ENCODE results near the gene ACAA2. TPM values are rescaled to one million over a fixed set of nuclear protein-coding genes. Genes with fewer than 3 reads are reported as not detected.
A peak's percentile ranks its signal among the peaks of the same experiment; 100 is the strongest.

The ACAA2 gene
- total and polyA plus RNA-seq, 2 experiments from 2014 or later: 91.1 to 126 TPM

- Histone ChIP-seq H3F3A (replicated peaks; ENCODE audit: low read depth) (no peaks in the 10 kb centered on the region), H3K4me3 (no peak overlapping the region), H3K4me2 (no peak overlapping the region), H3K4me1 (ENCODE audit: insufficient read depth) (peaks cover 4% of the 10 kb centered on the region; the same call in 1 of the 2 replicates), H4K20me1 (replicated peaks; ENCODE audit: insufficient read depth) (no peaks in the 10 kb centered on the region), H3K9me2 (ENCODE audit: insufficient read depth) (0 out of 2 replicates have a peak, but pooled peaks cover 3% of the 10 kb centered on the region), H3K79me2 (replicated peaks; ENCODE audit: insufficient read depth) (no peaks in the 10 kb centered on the region), H3K27ac (ENCODE audit: low read depth) (no peak overlapping the region), H3K36me3 (ENCODE audit: insufficient read depth) (no peaks in the 10 kb centered on the region), H3K27me3 (ENCODE audit: insufficient read depth) (no peaks in the 10 kb centered on the region), H2AFZ (no peak overlapping the region)
- Mint-ChIP-seq H3K27ac (no peak overlapping the region), H3K9me3 (no peaks in the 10 kb centered on the region), H3K4me3 (no peak overlapping the region), H3K4me1 (peaks cover 10% of the 10 kb centered on the region), H3K36me3 (ENCODE audit: low read depth) (no peaks in the 10 kb centered on the region), H3K27me3 (ENCODE audit: insufficient read depth, low read depth, poor library complexity) (peaks cover 3% of the 10 kb centered on the region)
- ATAC-seq (no peak), DNase-seq (ENCODE audit: low spot score) (no peak)
- TF ChIP-seq ZNF114 (CRISPR knock-in tag; IDR thresholded peaks at IDR 0.05) (no peak), NANOG (IDR thresholded peaks at IDR 0.05; ENCODE audit: borderline replicate concordance) (no peak)
Measured at GRCh38 chr18:49745045-49746014, 68.0 kb downstream of the ACAA2 start.

GRCh38 chr18:49744376-49745008, 68.8 kb downstream of the ACAA2 start:
- Histone ChIP-seq H3K4me2 (no peak overlapping the region), H3K9me2 (ENCODE audit: insufficient read depth) (0 out of 2 replicates have a peak, but pooled peaks cover 3% of the 10 kb centered on the region), H2AFZ (peak overlapping the region; percentile 54; the same call in 1 of the 2 replicates), H4K20me1 (replicated peaks; ENCODE audit: insufficient read depth) (no peaks in the 10 kb centered on the region), H3K27me3 (ENCODE audit: insufficient read depth) (no peaks in the 10 kb centered on the region), H3F3A (replicated peaks; ENCODE audit: low read depth) (no peaks in the 10 kb centered on the region), H3K36me3 (ENCODE audit: insufficient read depth) (no peaks in the 10 kb centered on the region), H3K27ac (ENCODE audit: low read depth) (no peak overlapping the region), H3K4me1 (ENCODE audit: insufficient read depth) (peaks cover 4% of the 10 kb centered on the region; the same call in 1 of the 2 replicates), H3K4me3 (no peak overlapping the region), H3K79me2 (replicated peaks; ENCODE audit: insufficient read depth) (no peaks in the 10 kb centered on the region)
- Mint-ChIP-seq H3K36me3 (ENCODE audit: low read depth) (no peaks in the 10 kb centered on the region), H3K9me3 (no peaks in the 10 kb centered on the region), H3K4me1 (peaks cover 10% of the 10 kb centered on the region), H3K4me3 (no peak overlapping the region), H3K27ac (no peak overlapping the region), H3K27me3 (ENCODE audit: insufficient read depth, low read depth, poor library complexity) (peaks cover 3% of the 10 kb centered on the region)
- DNase-seq (ENCODE audit: low spot score): no peak
- ATAC-seq: no peak
- TF ChIP-seq CTCF (conservative IDR thresholded peaks at IDR 0.05; ENCODE audit: low read depth in 2 of 2): no peak
- TF ChIP-seq CREB1 (CRISPR knock-in tag; IDR thresholded peaks at IDR 0.05; ENCODE audit: low read depth): no peak
- TF ChIP-seq EZH2 (IDR thresholded peaks at IDR 0.05; ENCODE audit: low read depth, unreplicated experiment): no peak
- TF ChIP-seq JUNB (IDR thresholded peaks at IDR 0.05; ENCODE audit: unreplicated experiment): no peak
- TF ChIP-seq REST (IDR thresholded peaks at IDR 0.05; ENCODE audit: unreplicated experiment): no peak
- no peak for TF ChIP-seq POLR2AphosphoS5 (IDR thresholded peaks at IDR 0.05; ENCODE audit: low read depth)
- TF ChIP-seq STAT1 (IDR thresholded peaks at IDR 0.05; ENCODE audit: unreplicated experiment): no peak
- TF ChIP-seq ZNF114 (CRISPR knock-in tag; IDR thresholded peaks at IDR 0.05): no peak
- TF ChIP-seq EZH2phosphoT487 (IDR thresholded peaks at IDR 0.05; ENCODE audit: unreplicated experiment): no peak
- no peak for TF ChIP-seq NANOG (IDR thresholded peaks at IDR 0.05; ENCODE audit: borderline replicate concordance)
- no peak for TF ChIP-seq ZNF331 (CRISPR knock-in tag; IDR thresholded peaks at IDR 0.05; ENCODE audit: low read depth)
- TF ChIP-seq ETS1 (IDR thresholded peaks at IDR 0.05): no peak

Measured in GM23338 (cell line).